HL-60/S4 treated with retinoic acid at 250 ng/mL for 4 days and 3 days (cell line): ENCODE results near the gene STAT5A.
"Not testable (repeated sequence)": the region's sequence is repeated elsewhere in the genome, so short reads cannot be mapped to it uniquely, and the experiment has no call there.

Experiments
- in situ Hi-C: fragments of 300-500 bp; cut with MboI; formaldehyde crosslinking; loops from 2 replicates; pipeline ENCODE4 v1.7.0; 2022; ENCODE audit warnings: low sequenced_read_pairs

Gene STAT5A

GRCh38 chr17:42287977-42288802, at the start of gene STAT5A:
STAT5A (plus strand) TSS chr17:42288498; CDS start chr17:42289412, 914 bp downstream.
- in situ Hi-C loops = no loop called here

DNA sequence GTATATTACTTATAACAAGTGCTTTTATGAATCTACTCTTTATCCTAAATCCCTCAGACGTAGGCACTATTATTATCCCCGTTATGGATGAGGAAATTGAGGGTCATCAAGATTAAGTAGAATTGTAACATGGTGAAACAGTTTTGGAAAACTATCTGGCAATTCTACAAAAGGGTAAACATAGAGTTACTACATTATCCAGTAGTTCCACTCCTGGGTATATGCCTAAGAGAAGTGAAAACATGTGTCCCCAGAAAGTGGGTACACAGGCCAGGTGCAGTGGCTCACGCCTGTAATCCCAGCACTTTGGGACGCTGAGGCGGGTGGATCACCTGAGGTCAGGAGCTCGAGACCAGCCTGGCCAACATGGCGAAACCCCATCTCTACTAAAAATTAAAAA, 48.7 kb upstream of the STAT5A start:
- in situ Hi-C loops = not testable (repeated sequence)

- in situ Hi-C loops = no loop called here
Measured at GRCh38 chr17:42240201-42240600, 48.1 kb upstream of the STAT5A start.

GRCh38 chr17:42240863-42241262, 47.4 kb upstream of the STAT5A start:
- in situ Hi-C loops = not testable (repeated sequence)

- in situ Hi-C loops = no loop called here
Measured at GRCh38 chr17:42241871-42242270, 46.4 kb upstream of the STAT5A start.

- in situ Hi-C loops = no loop called here
Measured at GRCh38 chr17:42243493-42243982, 44.8 kb upstream of the STAT5A start.

GRCh38 chr17:42244116-42244515, 44.2 kb upstream of the STAT5A start:
- in situ Hi-C loops = not testable (repeated sequence)

DNA sequence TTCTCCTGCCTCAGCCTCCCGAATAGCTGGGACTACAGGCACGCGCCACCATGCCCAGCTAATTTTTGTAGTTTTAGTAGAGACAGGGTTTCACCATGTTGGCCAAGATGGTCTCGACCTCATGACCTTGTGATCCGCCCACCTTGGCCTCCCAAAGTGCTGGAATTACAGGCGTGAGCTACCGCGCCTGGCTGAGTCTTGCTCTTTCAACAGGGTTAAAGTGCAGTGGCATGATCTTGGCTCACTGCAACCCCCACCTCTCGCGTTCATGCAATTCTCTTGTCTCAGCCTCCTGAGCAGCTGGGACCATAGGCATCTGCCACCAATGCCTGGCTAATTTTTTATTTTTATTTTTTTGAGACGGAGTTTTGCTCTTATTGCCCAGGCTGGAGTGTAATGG, 43.1 kb upstream of the STAT5A start:
- in situ Hi-C loops = not testable (repeated sequence)

DNA sequence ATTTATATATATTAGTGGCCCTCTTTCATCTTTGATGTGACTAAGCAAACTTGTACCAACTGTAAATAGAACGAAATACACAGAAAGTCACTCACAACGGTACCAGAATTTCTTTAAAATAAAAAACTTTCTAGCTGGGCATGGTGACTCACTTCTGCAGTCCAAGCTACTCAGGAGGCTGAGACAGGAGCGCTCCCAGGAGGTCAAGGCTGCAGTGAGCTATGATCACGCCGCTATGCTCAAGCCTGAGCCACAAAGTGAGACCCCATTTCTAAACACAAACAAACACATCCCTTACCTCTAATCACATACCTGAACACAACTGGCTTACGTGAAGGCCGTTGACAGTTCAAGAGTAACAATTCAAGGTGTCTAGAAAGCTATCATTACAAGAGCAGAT, 41.8 kb upstream of the STAT5A start:
- in situ Hi-C loops = no loop called here

DNA sequence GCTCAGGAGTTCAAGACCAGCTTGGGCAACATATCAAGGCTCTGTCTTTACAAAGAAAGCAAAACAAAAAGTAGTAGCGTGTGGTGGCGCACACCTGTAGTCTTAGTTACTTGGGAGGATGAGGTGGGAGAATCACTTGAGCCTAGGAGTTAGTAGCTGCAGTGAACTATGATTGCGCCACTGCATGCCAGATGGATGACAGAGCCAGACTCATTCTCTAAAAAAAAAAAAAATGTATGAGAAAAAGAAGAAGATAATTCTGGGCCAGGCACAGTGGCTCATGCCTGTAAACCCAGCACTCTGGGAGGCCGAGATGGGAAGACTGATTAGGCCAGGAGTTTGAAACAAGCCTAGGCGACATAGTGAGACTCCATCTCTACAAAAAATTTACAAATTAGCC, 40.6 kb upstream of the STAT5A start:
- in situ Hi-C loops = no loop called here

GRCh38 chr17:42248351-42249179, 39.7 kb upstream of the STAT5A start:
- in situ Hi-C loops = no loop called here

DNA sequence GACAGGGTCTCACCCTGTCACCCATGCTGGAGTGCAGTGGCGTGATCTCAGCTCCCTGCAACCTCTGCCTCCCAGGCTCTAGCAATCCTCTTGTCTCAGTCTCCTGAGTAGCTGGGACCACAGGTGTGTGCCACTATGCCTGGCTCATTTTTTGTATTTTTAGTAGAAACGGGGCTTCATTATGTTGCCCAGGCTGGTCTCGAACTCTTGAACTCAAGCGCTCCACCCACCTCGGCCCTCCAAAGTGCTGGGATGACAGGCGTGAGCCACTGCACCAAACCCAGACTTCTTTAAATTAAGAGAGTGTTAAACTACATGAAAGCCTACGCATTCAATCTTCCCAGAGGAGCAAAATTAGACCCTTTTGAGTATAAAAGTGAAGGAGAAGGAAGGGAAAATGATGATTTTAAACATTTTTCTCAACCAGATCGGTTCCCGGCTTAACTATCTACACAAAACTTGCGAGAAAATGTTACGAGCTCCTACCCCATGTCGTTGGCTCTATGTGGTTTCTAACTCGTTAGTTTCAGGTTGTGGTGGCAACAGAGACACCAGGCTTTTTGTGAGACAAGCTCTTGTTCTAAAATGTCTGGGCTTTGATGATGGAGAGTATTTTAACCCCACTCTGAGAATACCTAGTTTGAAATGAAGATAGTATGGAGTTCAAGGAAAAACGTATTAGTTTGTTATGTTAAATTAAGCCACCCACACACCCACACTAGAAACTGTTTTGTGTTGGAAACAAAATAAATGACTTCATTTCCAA, 38.4 kb upstream of the STAT5A start:
- in situ Hi-C loops = no loop called here

DNA sequence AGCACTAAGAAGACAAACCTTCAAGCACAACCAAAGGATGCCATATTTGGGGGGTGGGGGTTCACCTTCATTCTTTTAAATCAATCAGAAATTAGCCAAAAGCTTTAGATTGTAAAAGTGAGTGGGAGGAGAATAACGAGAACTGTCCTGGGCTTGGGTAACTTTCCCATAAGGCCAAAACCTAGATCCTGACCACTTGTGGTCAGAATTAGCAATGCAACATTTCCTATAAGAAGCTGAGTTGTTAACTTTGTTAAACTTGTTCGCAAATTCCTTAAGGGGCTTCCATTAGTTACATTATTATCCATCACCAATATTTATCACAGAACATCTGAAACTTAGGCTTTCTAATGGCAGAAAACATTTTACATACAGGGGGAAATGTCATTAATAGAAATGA, 37.2 kb upstream of the STAT5A start:
- in situ Hi-C loops = no loop called here

- in situ Hi-C loops = no loop called here
Measured at GRCh38 chr17:42252597-42253550, 35.4 kb upstream of the STAT5A start.

DNA sequence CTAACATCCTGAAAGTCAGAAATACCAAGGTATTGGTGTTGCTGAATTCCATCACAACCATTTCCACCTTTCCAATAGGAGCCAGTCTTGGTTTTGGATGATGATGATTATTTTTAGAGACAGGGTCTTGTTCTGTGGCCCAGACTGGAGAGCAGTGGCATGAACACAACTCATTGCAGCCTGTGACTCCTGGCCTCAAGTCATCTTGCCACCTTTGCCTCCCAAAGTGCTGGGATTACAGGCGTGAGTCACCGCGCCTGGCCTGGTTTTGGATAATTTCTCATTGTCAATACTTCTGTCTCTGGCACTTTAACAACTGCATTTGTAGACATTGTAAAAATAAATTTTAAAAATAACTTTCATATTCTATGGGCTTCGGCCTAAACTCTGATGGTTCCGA, 34.7 kb upstream of the STAT5A start:
- in situ Hi-C loops = no loop called here

GRCh38 chr17:42255445-42255844, 32.9 kb upstream of the STAT5A start:
- in situ Hi-C loops = no loop called here

DNA sequence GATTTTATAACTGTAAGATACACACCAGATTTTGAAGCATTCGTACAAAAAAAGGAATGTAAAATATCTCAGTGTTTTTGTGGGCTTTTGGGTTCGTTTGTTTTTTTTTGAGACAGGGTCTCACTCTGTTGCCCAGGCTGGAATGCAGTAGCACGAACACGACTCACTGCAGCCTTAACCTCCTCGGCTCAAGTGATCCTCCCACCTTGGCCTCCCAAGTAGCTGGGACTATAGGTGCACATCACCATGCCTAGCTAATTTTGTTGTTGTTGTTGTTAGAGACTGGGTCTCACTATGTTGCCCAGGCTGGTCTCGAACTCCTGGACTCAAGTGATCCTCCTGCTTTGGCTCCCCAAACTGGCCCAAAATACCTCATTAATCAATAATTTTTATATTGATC, 28.0 kb upstream of the STAT5A start:
- in situ Hi-C loops = no loop called here

GRCh38 chr17:42264366-42264765, 23.9 kb upstream of the STAT5A start:
- in situ Hi-C loops = not testable (repeated sequence)

- in situ Hi-C loops = no loop called here
Measured at GRCh38 chr17:42266462-42266861, 21.8 kb upstream of the STAT5A start.
